CD1c-positive myeloid dendritic cell (primary cell): ENCODE results near the gene FCMR.

Experiments
- DNase-seq: peaks from one replicate; pipeline ENCODE4 v3.0.0-alpha.2; 2016; ENCODE audit errors: extremely low spot score

The FCMR gene, protein sequence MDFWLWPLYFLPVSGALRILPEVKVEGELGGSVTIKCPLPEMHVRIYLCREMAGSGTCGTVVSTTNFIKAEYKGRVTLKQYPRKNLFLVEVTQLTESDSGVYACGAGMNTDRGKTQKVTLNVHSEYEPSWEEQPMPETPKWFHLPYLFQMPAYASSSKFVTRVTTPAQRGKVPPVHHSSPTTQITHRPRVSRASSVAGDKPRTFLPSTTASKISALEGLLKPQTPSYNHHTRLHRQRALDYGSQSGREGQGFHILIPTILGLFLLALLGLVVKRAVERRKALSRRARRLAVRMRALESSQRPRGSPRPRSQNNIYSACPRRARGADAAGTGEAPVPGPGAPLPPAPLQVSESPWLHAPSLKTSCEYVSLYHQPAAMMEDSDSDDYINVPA

DNA sequence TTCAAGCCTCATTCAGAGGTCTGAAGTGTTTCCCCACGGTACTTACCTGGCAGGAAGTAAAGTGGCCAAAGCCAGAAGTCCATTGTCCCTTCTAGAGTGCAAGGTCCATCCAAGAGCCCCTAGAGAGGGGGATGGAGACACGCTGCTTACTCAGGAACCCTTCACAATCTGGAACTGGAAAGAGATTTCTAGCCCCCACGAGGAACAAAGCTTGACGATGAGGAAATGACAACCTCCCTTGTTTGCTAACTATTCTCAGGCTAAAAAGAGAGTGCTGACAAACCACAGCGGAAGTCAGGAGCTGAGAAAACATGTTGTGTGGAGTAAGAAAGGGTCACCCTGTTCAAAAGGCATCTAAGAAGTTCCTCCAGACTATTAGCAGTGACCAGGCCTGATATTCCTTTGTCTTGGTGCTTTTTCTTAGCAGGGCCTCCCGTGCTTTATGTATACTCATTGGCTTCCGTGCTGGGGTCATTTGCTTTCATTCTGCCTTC is at the start of gene FCMR:
Gene FCMR (minus strand): TSS at position 170 of the 494 bp plus-strand sequence. CDS start 87 bp downstream, at position 83.
- DNase-seq, result peak; percentile 79

GRCh38 chr1:206971029-206971655 is 49.4 kb upstream of the FCMR start:
- DNase-seq, result peak; percentile 69

- DNase-seq, result peak; percentile 29
Measured at GRCh38 chr1:206970446-206970845, 48.7 kb upstream of the FCMR start, which contains the start of gene FCAMR. FCAMR (minus strand) TSS chr1:206970460; CDS start chr1:206970125, 335 bp downstream.

- peak; percentile 70 for DNase-seq
Measured at GRCh38 chr1:206969090-206969489, 47.3 kb upstream of the FCMR start.

- peak; percentile 87 for DNase-seq
Measured at GRCh38 chr1:206967096-206967849, 45.5 kb upstream of the FCMR start.

GRCh38 chr1:206965781-206966180 is 44.0 kb upstream of the FCMR start:
- no peak for DNase-seq

- no peak for DNase-seq
Measured at GRCh38 chr1:206963740-206964139, 42.0 kb upstream of the FCMR start.

DNA sequence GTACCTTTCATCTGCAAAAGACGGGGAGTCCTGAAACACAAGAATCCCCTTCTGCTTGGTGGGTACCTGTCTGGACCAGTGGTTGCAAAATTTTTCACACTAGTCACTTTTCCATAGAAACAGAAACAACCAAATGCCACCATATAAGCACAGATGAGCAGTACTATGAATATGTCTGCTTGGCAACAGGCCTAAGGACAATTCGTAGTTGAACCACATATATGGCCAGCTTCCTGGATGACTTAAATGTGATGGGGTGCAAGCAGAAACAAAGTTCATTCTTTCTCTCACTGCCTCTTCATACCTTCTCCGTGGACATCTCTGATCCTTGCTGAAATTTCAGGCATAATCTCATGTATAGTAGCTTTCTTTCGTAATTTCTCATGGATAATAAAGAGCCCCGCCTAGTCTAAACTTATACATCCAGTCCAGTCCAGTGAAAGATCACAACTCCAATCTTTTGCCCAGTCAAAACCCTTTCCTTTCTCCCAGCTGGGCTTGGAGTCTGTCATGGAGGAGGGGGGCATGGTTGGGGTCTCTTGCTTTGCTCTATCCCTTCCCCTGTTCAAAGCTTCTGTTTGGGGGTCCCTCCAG is 41.5 kb upstream of the FCMR start:
- DNase-seq, result no peak

- peak; percentile 63 for DNase-seq
Measured at GRCh38 chr1:206962272-206962671, 40.5 kb upstream of the FCMR start.

- DNase-seq, result no peak
Measured at GRCh38 chr1:206961668-206962067, 39.9 kb upstream of the FCMR start.

GRCh38 chr1:206960676-206961386 is 39.1 kb upstream of the FCMR start:
- no peak for DNase-seq

DNA sequence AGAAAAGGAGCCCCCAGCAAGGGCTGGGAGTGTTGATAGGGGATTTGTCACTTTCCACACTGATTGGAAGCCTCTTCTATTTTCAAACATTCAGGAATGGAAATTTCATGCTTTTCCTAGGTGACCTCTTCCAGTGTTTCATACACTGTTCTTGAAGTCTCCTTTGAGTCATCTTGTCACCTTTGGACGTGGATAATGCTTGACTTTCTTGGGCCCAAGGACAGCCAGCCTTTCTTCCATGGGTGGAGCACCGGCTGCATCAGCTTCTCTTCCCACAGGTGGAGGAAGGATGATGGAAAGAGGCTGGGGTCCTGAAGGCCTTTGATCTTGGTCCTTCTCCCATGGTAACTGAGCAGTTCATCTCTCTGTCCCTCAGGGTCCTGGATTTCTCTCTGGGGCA is 36.4 kb upstream of the FCMR start:
- no peak for DNase-seq

- no peak for DNase-seq
Measured at GRCh38 chr1:206957639-206958038, 35.9 kb upstream of the FCMR start.

DNA sequence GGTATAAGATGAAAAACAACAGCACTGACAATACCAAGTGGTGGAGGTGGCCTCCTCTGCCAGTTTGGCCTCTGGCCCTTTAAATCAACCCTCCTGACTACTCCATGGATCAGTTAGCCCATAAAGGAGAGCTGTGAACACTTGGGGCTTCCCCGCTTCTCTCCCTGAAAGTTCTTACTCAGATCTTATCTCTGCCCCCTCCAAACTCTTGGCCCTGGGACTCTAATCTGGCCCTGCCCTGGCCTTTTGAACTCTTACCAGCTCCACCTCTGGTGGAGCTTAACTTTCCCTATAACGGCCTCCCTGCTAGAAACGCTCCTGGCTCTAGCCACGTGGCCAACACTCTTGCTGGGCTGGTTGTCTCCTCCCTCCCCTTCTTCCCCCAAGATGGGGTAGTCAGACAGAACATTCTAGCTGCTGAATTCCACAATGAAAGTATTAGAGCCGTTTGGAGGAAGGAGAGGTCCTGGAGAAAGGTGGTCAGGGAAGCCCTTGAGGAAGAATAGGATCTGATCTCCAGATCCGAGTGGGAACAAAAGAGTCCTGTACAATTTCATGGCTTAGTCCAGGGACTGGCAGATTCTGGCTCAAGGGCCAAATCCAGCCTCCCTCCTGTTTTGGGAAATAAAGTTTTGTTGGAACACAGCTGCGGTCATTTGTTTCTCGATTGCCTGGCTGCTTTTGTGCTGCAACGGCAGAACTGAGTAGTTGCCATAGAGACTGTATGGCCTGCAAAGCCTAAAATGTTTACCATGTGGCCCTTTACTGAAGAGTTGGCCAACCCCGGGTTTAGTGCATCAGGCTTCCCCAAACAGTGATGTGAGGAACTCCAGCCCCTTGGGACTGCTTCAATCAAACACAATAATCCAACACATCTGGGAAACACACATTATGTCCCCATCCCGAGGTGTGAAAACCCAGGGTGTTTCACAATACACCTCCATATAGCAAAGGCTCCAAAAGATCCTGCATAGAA is 34.0 kb upstream of the FCMR start:
- DNase-seq, result no peak

GRCh38 chr1:206954459-206955342 is 33.0 kb upstream of the FCMR start:
- no peak for DNase-seq

- DNase-seq, result no peak
Measured at GRCh38 chr1:206953626-206954025, 31.9 kb upstream of the FCMR start.

DNA sequence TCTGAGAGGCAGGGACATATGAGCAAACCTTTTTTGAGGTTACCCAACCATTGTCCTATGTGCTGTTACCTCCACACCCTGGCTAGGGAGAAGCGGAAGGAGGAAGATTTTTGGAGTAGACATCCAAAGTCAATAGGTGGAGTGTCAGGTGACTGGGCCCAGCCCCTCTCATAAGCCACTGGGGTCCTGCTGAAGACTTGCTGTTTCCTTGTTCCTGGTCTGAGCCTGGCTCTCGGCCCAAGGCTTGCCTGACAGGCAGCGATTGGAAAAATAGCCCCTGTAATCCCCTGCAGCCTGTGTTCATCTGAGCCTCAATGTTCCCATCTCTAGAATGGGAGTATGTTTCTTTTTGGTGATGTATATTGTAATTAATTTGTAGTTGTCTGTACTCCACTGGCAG is 31.4 kb upstream of the FCMR start:
- no peak for DNase-seq

DNA sequence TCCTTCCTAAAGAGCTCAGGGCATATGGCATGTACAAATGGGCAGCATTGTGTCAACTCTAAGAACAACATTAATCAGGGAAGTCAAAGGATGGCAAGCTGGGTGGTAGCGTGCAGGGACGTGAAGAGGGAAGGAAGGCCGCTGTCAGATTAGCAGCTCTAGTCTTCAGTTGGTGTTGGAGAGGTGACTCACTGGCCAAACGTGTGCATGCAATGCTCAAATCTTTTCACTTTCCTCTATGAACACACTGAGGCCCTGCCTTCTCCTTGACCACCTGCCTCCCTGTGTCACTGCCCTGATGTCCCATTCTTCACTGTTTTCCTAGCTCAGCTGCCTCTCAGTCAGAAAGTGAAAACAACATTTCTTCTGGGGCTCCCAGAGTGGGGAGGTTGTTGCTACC is 30.4 kb upstream of the FCMR start:
- DNase-seq, result peak; percentile 79
